ENCODE data around the gene MUC5AC. TPM values are rescaled to one million over a fixed set of nuclear protein-coding genes. Genes with fewer than 3 reads are reported as not detected.

MUC5AC gene
- total and polyA plus RNA-seq, 2 donors (not counting 1 experiment from before 2014, with no cell fraction given): not detected

Other genes with a start within 250 kb of the MUC5AC start
- 49.6 and 54.3 TPM in 2 replicates for gene CHID1, start 247.1 kb upstream of the MUC5AC start, total RNA-seq
- 59.9 and 68.4 TPM in 2 replicates for gene CHID1, start 247.1 kb upstream of the MUC5AC start, polyA plus RNA-seq
- 19.8 and 21.6 TPM in 2 replicates for gene AP2A2, start 232.1 kb upstream of the MUC5AC start, total RNA-seq
- 46.1 and 65.6 TPM in 2 replicates for gene AP2A2, start 232.1 kb upstream of the MUC5AC start, polyA plus RNA-seq
- gene MUC6, start 121.2 kb upstream of the MUC5AC start, total RNA-seq: not detected in 2 replicates
- gene MUC6, start 121.2 kb upstream of the MUC5AC start, polyA plus RNA-seq: not detected in 2 replicates
- not detected in 2 replicates for gene MUC2, start 83.1 kb upstream of the MUC5AC start, total RNA-seq
- not detected in 2 replicates for gene MUC2, start 83.1 kb upstream of the MUC5AC start, polyA plus RNA-seq
- gene MUC5B, start 65.1 kb downstream of the MUC5AC start, total RNA-seq: not detected in 2 replicates
- gene MUC5B, start 65.1 kb downstream of the MUC5AC start, polyA plus RNA-seq: not detected in 2 replicates
- gene TOLLIP, start 151.7 kb downstream of the MUC5AC start, total RNA-seq: 21.8 and 28.4 TPM in 2 replicates
- gene TOLLIP, start 151.7 kb downstream of the MUC5AC start, polyA plus RNA-seq: 34.6 and 40.4 TPM in 2 replicates
- 0.26 and 0.33 TPM in 2 replicates for gene BRSK2, start 232.0 kb downstream of the MUC5AC start, total RNA-seq
- 0.05 and 0.11 TPM in 2 replicates for gene BRSK2, start 232.0 kb downstream of the MUC5AC start, polyA plus RNA-seq